ENCODE results near the gene CRYGC.

DNA sequence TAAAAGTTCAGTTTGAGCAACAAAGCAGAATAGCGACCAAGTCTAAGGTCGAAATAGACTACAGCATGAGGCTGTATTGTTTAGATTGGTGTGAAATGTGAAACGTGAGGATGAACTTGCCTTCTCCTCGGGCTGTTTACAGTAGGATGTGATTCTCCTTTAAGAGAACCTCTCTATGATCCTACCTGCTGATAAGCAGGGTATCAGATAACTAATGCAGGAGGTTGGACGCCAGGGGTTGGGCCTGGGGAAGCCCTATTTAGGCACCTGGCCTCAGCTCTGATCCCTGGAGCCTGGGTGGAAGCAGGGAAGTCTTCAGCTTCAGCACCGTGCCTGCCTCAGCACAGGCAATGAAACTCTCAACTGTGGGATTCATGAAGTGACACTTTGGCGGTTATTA lies 16.7 kb downstream of the CRYGC start:
- TF ChIP-seq, protein P1, sequence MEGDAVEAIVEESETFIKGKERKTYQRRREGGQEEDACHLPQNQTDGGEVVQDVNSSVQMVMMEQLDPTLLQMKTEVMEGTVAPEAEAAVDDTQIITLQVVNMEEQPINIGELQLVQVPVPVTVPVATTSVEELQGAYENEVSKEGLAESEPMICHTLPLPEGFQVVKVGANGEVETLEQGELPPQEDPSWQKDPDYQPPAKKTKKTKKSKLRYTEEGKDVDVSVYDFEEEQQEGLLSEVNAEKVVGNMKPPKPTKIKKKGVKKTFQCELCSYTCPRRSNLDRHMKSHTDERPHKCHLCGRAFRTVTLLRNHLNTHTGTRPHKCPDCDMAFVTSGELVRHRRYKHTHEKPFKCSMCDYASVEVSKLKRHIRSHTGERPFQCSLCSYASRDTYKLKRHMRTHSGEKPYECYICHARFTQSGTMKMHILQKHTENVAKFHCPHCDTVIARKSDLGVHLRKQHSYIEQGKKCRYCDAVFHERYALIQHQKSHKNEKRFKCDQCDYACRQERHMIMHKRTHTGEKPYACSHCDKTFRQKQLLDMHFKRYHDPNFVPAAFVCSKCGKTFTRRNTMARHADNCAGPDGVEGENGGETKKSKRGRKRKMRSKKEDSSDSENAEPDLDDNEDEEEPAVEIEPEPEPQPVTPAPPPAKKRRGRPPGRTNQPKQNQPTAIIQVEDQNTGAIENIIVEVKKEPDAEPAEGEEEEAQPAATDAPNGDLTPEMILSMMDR (IDR thresholded peaks at IDR 0.05; ENCODE audit: control extremely low read depth in 1 of 3, insufficient read depth in 1 of 3, low read depth in 1 of 3, low read length in 3 of 3) = no peak
- TF ChIP-seq, protein P2, sequence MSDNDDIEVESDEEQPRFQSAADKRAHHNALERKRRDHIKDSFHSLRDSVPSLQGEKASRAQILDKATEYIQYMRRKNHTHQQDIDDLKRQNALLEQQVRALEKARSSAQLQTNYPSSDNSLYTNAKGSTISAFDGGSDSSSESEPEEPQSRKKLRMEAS (IDR thresholded peaks at IDR 0.05) = no peak
- TF ChIP-seq TBP (IDR thresholded peaks at IDR 0.05; ENCODE audit: low read depth, low read length) (peak; percentile 82), POLR2AphosphoS5 (IDR thresholded peaks at IDR 0.05; ENCODE audit: low read depth, low read length) (no peak), SIN3A (conservative IDR thresholded peaks at IDR 0.05 in 1 of 2, IDR thresholded peaks at IDR 0.05 in 1 of 2; ENCODE audit: low read depth in 1 of 2, low read length in 2 of 2) (no peak)

All from H1 (cell line).